ENCODE measurements around the gene NAXE.

NAXE gene

GRCh38 chr1:156640842-156641706, 49.5 kb downstream of the NAXE start:
- intact Hi-C loops (cut with DNase I): no loop called here
- peak in 8 of 10 donors; percentile 24 to 93 (median 72) for DNase-seq

- intact Hi-C loops (cut with DNase I): no loop called here
- peak; percentile 59 to 94 (median 78) for DNase-seq
Observed at GRCh38 chr1:156641761-156642264, 50.2 kb downstream of the NAXE start, which contains the start of gene BCAN. Gene BCAN, plus strand, starts transcription at chr1:156642117. Its CDS starts 3,938 bp downstream, at chr1:156646055.

DNA sequence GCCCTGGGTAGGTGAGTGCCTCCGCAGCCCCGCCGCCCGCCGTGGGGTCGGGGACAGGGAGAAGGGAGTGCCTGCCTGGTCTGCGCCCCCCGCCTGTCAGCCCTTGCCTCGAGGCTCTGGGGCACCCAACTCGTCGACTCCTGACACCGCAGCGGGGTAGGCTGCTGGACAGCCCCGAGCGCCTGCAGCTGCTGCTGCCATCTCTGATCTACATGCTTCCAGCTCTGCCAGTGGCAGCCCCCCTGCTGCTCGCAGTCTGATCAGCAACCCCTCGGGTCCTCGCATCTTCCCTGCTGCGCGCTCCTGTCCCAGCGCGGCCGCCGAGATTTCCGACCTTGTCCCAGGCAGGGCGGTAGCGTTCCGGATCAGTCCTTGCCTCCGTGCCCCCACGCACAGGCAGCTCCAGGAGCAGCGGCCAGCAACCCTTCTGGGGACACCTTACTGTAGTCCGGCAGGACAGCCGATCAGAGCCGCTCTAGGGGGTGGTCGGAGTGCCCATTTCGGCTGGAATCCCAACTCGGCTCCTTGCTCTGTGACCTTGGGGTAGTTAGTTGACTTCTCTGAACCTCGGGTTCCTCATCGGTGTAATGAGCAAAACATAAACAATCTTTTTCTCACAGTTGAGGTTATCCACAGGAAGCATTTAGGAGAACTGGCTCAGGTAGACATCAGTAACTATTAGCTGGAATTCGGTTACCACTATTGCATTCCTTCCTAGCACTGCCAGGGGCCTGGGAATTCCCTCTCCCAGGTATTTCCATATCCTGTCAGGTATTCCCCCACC, 50.9 kb downstream of the NAXE start:
- intact Hi-C loops (cut with DNase I): no loop called here

GRCh38 chr1:156643049-156643777, 51.6 kb downstream of the NAXE start:
- intact Hi-C loops (cut with DNase I): no loop called here
- DNase-seq: peak in 1 of 10 donors; percentile 68

More for the DNA sequence above, 50.9 kb downstream of the NAXE start:
- DNase-seq: peak in 4 of 10 donors; percentile 45 to 92 (median 83)

DNA sequence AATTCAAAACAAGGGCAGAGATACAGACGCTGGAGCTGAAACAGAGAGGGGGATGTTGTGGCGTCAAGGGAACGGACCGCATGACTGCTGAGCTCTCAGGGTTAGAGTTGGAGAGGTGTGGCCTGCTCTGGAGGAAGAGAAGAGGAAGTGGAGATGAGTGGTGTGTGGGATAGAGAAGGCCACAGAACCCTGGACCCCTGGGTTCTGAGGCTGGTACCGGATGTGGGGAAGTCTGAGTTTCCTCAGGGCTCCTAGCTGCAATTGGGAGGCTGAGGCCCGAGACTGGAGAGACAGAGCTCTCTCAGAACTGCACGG, 52.2 kb downstream of the NAXE start:
- intact Hi-C loops (cut with DNase I): no loop called here
- DNase-seq: peak in 1 of 10 donors; percentile 40
